GM12878 (cell line): ENCODE results near the gene PCLO. TPM values are rescaled to one million over a fixed set of nuclear protein-coding genes. Genes with fewer than 3 reads are reported as not detected.

Source experiments
- ATAC-seq: fragments of 200-7000 bp; cut with Tn5 transposase; 3 replicates; pipeline ENCODE4 v1.9.1; 2020; ENCODE audit warnings: mild to moderate bottlenecking, moderate library complexity
- BruUV-seq: library from RNA; stranded (reverse); fragments of 400-500 nt; replicated peaks from 2 replicates; lab custom pipeline; 2021; lab: Mats Ljungman, UMichigan
- CTCF ChIA-PET: fragments of 300-600 bp; sonication (Branson Sonifier 250); formaldehyde crosslinking; extraction: SDS; loops from one replicate; lab custom pipeline; 2021; ENCODE audit warnings: inconsistent platforms; lab: Yijun Ruan, JAX
- POLR2A ChIA-PET: fragments of 350-600 bp; formaldehyde crosslinking; extraction: SDS; loops from one replicate; lab custom pipeline; 2021; ENCODE audit warnings: inconsistent platforms; lab: Charles Lee
- RAD21 ChIA-PET: fragments of 300-600 bp; sonication (Branson Sonifier 250); formaldehyde crosslinking; loops from one replicate; lab custom pipeline; 2023; ENCODE audit warnings: antibody characterized with exemption; ENCODE audit not compliant: unreplicated experiment; lab: Charles Lee
- SMC1A ChIA-PET: fragments of 300-600 bp; sonication (Branson Sonifier 250); formaldehyde crosslinking; loops from one replicate; lab custom pipeline; 2023; ENCODE audit not compliant: unreplicated experiment, uncharacterized antibody; lab: Charles Lee
- DNase-seq: peaks from one replicate; pipeline ENCODE4 v3.0.0-alpha.2; 2011; ENCODE audit warnings: low read depth, low spot score
- FAIRE-seq: peaks from 3 replicates; lab custom pipeline; 2011; peaks lifted over from hg19 to GRCh38; lab: Jason Lieb, UNC
- H2AFZ ChIP-seq: 2 replicates; pipeline ENCODE4 v1.6.0; 2011; ENCODE audit warnings: low read depth, low read length, control low read depth; ENCODE audit not compliant: control insufficient read depth
- H3K27ac ChIP-seq: 2 replicates; pipeline ENCODE4 v1.5.1; 2011; ENCODE audit warnings: control low read depth; ENCODE audit not compliant: control insufficient read depth, insufficient read depth
- H3K27me3 ChIP-seq, 2 experiments: replicated peaks in 1 of 2; 2 replicates each; pipeline versions ENCODE4 v1.6.0 to v1.6.1; 2011; ENCODE audit warnings: low read length in 1 of 2; ENCODE audit not compliant: control insufficient read depth in 2 of 2, insufficient read depth in 2 of 2
- H3K36me3 ChIP-seq, 2 experiments: 2 replicates each; pipeline ENCODE4 v1.5.1; 2011; ENCODE audit warnings: low read length in 1 of 2; ENCODE audit not compliant: control insufficient read depth in 2 of 2, insufficient read depth in 2 of 2
- H3K4me1 ChIP-seq: 2 replicates; pipeline ENCODE4 v1.6.1; 2011; ENCODE audit warnings: mild to moderate bottlenecking, low read length, moderate library complexity, mixed read lengths; ENCODE audit not compliant: control insufficient read depth, insufficient read depth
- H3K4me2 ChIP-seq: 2 replicates; pipeline ENCODE4 v1.6.0; 2011; ENCODE audit warnings: control low read depth; ENCODE audit not compliant: control insufficient read depth, insufficient read depth
- H3K4me3 ChIP-seq: fragments of 200-600 bp; sonication (generic); 2 replicates; pipeline ENCODE4 v1.5.1; 2016
- H3K79me2 ChIP-seq: 2 replicates; pipeline ENCODE4 v1.6.0; 2011; ENCODE audit warnings: low read length; ENCODE audit not compliant: control insufficient read depth, insufficient read depth
- H3K9ac ChIP-seq: 2 replicates; pipeline ENCODE4 v1.8.0; 2011; ENCODE audit warnings: low read length, control low read depth, mixed read lengths; ENCODE audit not compliant: control insufficient read depth, insufficient read depth
- H3K9me3 ChIP-seq: replicated peaks from 3 replicates; pipeline ENCODE4 v1.5.1; 2011; ENCODE audit warnings: mild to moderate bottlenecking, low read length; ENCODE audit not compliant: control insufficient read depth, insufficient read depth
- H4K20me1 ChIP-seq: 2 replicates; pipeline ENCODE4 v1.6.0; 2011; ENCODE audit not compliant: control insufficient read depth, insufficient read depth
- BCL11A ChIP-seq: IDR thresholded peaks from 2 replicates; pipeline ENCODE4 v1.6.1; 2011; ENCODE audit warnings: low read depth, low read length
- CBX5 ChIP-seq: sonication (generic); IDR thresholded peaks from 2 replicates; pipeline ENCODE4 v1.6.1; 2016; ENCODE audit warnings: low read depth, moderate library complexity, mild to moderate bottlenecking, inconsistent platforms
- CHD1 ChIP-seq: IDR thresholded peaks from 2 replicates; pipeline ENCODE4 v1.6.1; 2012; ENCODE audit warnings: low read depth, low read length, improper control_type of control experiment
- ELK1 ChIP-seq: IDR thresholded peaks from 2 replicates; pipeline ENCODE4 v1.6.1; 2012; ENCODE audit warnings: low read depth, low read length, improper control_type of control experiment
- ETV6 ChIP-seq, 2 experiments: fragments of 450-650 bp in 1 of 2; IDR thresholded peaks in 1 of 2; conservative IDR thresholded peaks in 1 of 2; 2 replicates each; pipeline ENCODE4 v1.6.1; 2014; ENCODE audit warnings: antibody characterized with exemption in 1 of 2, borderline replicate concordance in 1 of 2, low read depth in 1 of 2, mild to moderate bottlenecking in 1 of 2, moderate library complexity in 1 of 2
- EZH2 ChIP-seq: IDR thresholded peaks from 2 replicates; pipeline ENCODE4 v1.6.1; 2012; ENCODE audit warnings: low read depth, mild to moderate bottlenecking, control low read depth, inconsistent platforms, low read length, borderline replicate concordance; ENCODE audit not compliant: control insufficient read depth
- GABPA ChIP-seq: IDR thresholded peaks from 2 replicates; pipeline ENCODE4 v1.6.1; 2014; ENCODE audit warnings: antibody characterized with exemption, low read depth, mild to moderate bottlenecking, inconsistent platforms
- IKZF2 ChIP-seq, 2 experiments: fragments of 450-650 bp; IDR thresholded peaks; 2 replicates each; pipeline ENCODE4 v1.6.1; 2017; ENCODE audit warnings: mild to moderate bottlenecking in 2 of 2, moderate library complexity in 2 of 2
- JUND ChIP-seq: IDR thresholded peaks from 2 replicates; pipeline ENCODE4 v1.6.1; 2012; ENCODE audit warnings: low read depth, mild to moderate bottlenecking, low read length, improper control_type of control experiment, moderate library complexity
- NFIC ChIP-seq: IDR thresholded peaks from 2 replicates; pipeline ENCODE4 v1.6.1; 2012; ENCODE audit warnings: low read depth, mild to moderate bottlenecking, inconsistent platforms, low read length, moderate library complexity
- PAX5 ChIP-seq: IDR thresholded peaks from 2 replicates; pipeline ENCODE4 v1.6.1; 2011; ENCODE audit warnings: low read depth, low read length, borderline replicate concordance
- POLR2AphosphoS5 ChIP-seq: IDR thresholded peaks from 2 replicates; pipeline ENCODE4 v1.6.1; 2011; ENCODE audit warnings: mild to moderate bottlenecking, low read length, inconsistent platforms
- RELA ChIP-seq: fragments of 450-650 bp; IDR thresholded peaks from 2 replicates; pipeline ENCODE4 v1.8.0; 2014; ENCODE audit warnings: borderline replicate concordance; ENCODE audit not compliant: partially characterized antibody
- SMARCA5 ChIP-seq: fragments of 450-650 bp; IDR thresholded peaks from 2 replicates; pipeline ENCODE4 v1.6.1; 2017; ENCODE audit warnings: mild to moderate bottlenecking
- TCF7 ChIP-seq: IDR thresholded peaks from 2 replicates; pipeline ENCODE4 v1.6.1; 2014; ENCODE audit warnings: antibody characterized with exemption, borderline replicate concordance
- WRNIP1 ChIP-seq: IDR thresholded peaks from 2 replicates; pipeline ENCODE4 v1.6.1; 2011; ENCODE audit warnings: low read depth, low read length, improper control_type of control experiment, borderline replicate concordance
- YY1 ChIP-seq: IDR thresholded peaks from 2 replicates; pipeline ENCODE4 v1.6.1; 2011; ENCODE audit warnings: low read depth, mild to moderate bottlenecking, low read length
- ZBTB11 ChIP-seq: fragments of 450-650 bp; formaldehyde crosslinking; IDR thresholded peaks from 2 replicates; pipeline ENCODE4 v1.5.0; 2022; ENCODE audit warnings: mild to moderate bottlenecking, missing genetic modification characterization
- ZNF24 ChIP-seq: fragments of 450-650 bp; IDR thresholded peaks from 2 replicates; pipeline ENCODE4 v1.6.1; 2017; ENCODE audit warnings: antibody characterized with exemption, mild to moderate bottlenecking
- ZZZ3 ChIP-seq: IDR thresholded peaks from 2 replicates; pipeline ENCODE4 v1.6.1; 2011; ENCODE audit warnings: low read depth; ENCODE audit not compliant: control insufficient read depth, insufficient read length
- WGBS: methylation state at CpG from one replicate; pipeline ENCODE4 v1.1.6; 2016; ENCODE audit warnings: low lambda C conversion rate; ENCODE audit not compliant: insufficient replicate concordance, insufficient coverage; ENCODE audit errors: missing lambda C conversion rate; 5-methylcytosine and 5-hydroxymethylcytosine counted together
- in situ Hi-C: fragments of 300-500 bp; cut with MboI; formaldehyde crosslinking; loops from 9 replicates; pipeline ENCODE4 v1.14.3; 2018; ENCODE audit warnings: mixed read lengths
- intact Hi-C: fragments of 100-400 bp; cut with micrococcal nuclease; formaldehyde crosslinking; loops from one replicate; pipeline ENCODE4 v1.14.2; 2022; ENCODE audit not compliant: unreplicated experiment
- polyA plus RNA-seq, 11 experiments: library from polyadenylated mRNA; depleted of rRNA in 4 of 11; unstranded in 6 of 11; stranded (reverse) in 5 of 11; fragments of >200 nt; fragmentation: Nextera tagmentation in 4 of 11; fragmentation: Illumina TruSeq in 1 of 11; extraction: Ambion mirVana in 4 of 11; extraction: Trizol in 1 of 11; gene quantifications; 1 replicate in 1 of 11; 2 replicates in 10 of 11; pipeline versions ENCODE4 v1.2.1 to v1.2.3, GENCODE V29; 2011 to 2016; ENCODE audit warnings: inconsistent platforms in 2 of 11, missing spikeins in 2 of 11, low read depth in 1 of 11
- total RNA-seq, 4 experiments: library from RNA; depleted of rRNA in 3 of 4; stranded (reverse); fragments of >200 nt in 3 of 4; fragmentation: Illumina TruSeq in 1 of 4; extraction: Trizol in 1 of 4; gene quantifications; 2 replicates each; pipeline versions ENCODE4 v1.2.1 to v1.2.3, GENCODE V29; 2013 to 2021

PCLO gene
- total and polyA plus RNA-seq, 10 of the 15 experiments (the other 5 are each of a cell fraction or from before 2014, with no cell fraction given), result 0.01 to 0.08 (median 0.03) TPM; not detected in 6

GRCh38 chr7:83148776-83149175 lies 13.9 kb downstream of the PCLO start (continued):
- no peak for TF ChIP-seq ZBTB11 (CRISPR knock-in tag)
- TF ChIP-seq WRNIP1, result no peak
- no peak for TF ChIP-seq POLR2AphosphoS5
- TF ChIP-seq ZZZ3, result no peak
- TF ChIP-seq SMARCA5, result no peak
- no peak for TF ChIP-seq TCF7
- no peak for TF ChIP-seq ZNF24
- TF ChIP-seq BCL11A, result no peak
- TF ChIP-seq YY1, result no peak
- no peak for TF ChIP-seq RELA

GRCh38 chr7:83143107-83143506 lies 19.6 kb downstream of the PCLO start:
- DNase-seq (no peak), FAIRE-seq (no peak), ATAC-seq (no peak)
- ChIA-PET SMC1A (no interaction called here), CTCF (no interaction called here), POLR2A (no interaction called here), RAD21 (no interaction called here)
- in situ Hi-C loops, result no loop called here
- H3K27ac ChIP-seq, result no peak overlapping the region
- H3K36me3 ChIP-seq, result no peaks in the 10 kb centered on the region
- H3K4me1 ChIP-seq, result no peaks in the 10 kb centered on the region
- no peaks in the 10 kb centered on the region for H3K79me2 ChIP-seq
- H3K4me3 ChIP-seq, result no peak overlapping the region
- BruUV-seq, result no TSS peak
- intact Hi-C loops, result no loop called here
- no peaks in the 10 kb centered on the region for H3K27me3 ChIP-seq
- no peak overlapping the region for H3K4me2 ChIP-seq
- H2AFZ ChIP-seq, result no peak overlapping the region
- 88% methylated on average over 1 of the region's 1 CpG for WGBS
- H3K9ac ChIP-seq, result no peak overlapping the region
- no peaks in the 10 kb centered on the region for H3K9me3 ChIP-seq
- H4K20me1 ChIP-seq, result no peaks in the 10 kb centered on the region
- TF ChIP-seq ELK1, result no peak
- no peak for TF ChIP-seq NFIC
- no peak for TF ChIP-seq GABPA
- TF ChIP-seq EZH2, result no peak
- no peak for TF ChIP-seq CHD1
- no peak for TF ChIP-seq CBX5
- no peak for TF ChIP-seq ETV6 (conservative IDR thresholded peaks at IDR 0.05 in 1 of 2, IDR thresholded peaks at IDR 0.05 in 1 of 2; ENCODE audit: borderline replicate concordance in 1 of 2, low read depth in 1 of 2)
- no peak for TF ChIP-seq JUND
- no peak for TF ChIP-seq PAX5
- no peak for TF ChIP-seq IKZF2 (IDR thresholded peaks at IDR 0.05)
